Measurements from ENCODE around the gene ATP2C2.

GRCh38 chr16:84425696-84426095, 57.4 kb downstream of the ATP2C2 start:
- no peak for TF ChIP-seq CTCF (conservative IDR thresholded peaks at IDR 0.05; ENCODE audit: low read depth in 2 of 2)
- no peak for TF ChIP-seq JUNB (IDR thresholded peaks at IDR 0.05; ENCODE audit: unreplicated experiment)
- TF ChIP-seq POLR2AphosphoS5 (IDR thresholded peaks at IDR 0.05; ENCODE audit: low read depth): no peak
- TF ChIP-seq REST (IDR thresholded peaks at IDR 0.05; ENCODE audit: unreplicated experiment): no peak
